Fibroblast of gingiva (primary cell): ENCODE data around the gene CPXCR1.
"Not testable (repeated sequence)": the region's sequence is repeated elsewhere in the genome, so short reads cannot be mapped to it uniquely, and the experiment has no call there.

Source experiments
- DNase-seq: peaks from one replicate; pipeline ENCODE4 v3.0.0-alpha.2; 2011; ENCODE audit warnings: low read depth

CPXCR1 gene

GRCh38 chrX:88746925-88747324 lies at the start of gene CPXCR1:
Gene CPXCR1, plus strand, starts transcription at chrX:88747225. Its CDS starts 6,190 bp downstream, at chrX:88753415.
- DNase-seq = no peak

DNA sequence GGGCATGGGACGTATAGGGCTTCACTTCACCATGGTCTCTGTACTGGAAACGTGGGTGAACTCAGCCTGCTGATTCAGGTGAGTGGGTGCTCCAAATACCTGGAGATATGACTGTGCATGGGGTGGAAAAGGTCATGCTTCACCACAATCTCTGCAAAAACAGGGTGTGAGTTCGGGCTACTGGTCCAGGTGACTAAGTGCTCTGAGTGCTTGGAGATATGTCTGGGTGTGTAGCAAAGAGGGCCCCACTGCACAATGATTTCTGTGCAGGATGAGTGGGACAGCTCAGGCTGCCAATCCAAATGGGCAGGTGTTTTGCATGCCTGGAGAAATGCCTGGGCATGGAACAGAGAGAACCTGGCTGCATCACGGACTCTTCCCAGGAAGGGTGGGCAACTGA lies 11.2 kb upstream of the CPXCR1 start:
- DNase-seq = no peak

DNA sequence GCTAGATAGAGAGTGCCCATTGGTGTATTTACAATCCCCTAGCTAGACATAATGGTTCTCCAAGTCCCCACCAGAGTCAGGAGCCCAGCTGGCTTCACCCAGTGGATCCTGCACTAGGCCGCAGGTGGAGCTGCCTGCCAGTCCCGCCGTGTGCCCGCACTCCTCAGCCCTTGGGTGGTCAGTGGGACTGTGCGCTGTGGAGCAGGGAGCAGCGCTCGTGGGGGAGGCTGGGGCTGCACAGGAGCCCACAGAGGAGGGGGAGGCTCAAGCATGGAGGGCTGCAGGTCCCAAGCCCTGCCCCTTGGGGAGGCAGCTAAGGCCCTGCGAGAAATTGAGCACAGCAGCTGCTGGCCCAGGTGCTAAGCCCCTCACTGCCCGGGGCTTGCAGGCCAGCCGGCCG lies 810 bp upstream of the CPXCR1 start:
- not testable (repeated sequence) for DNase-seq

- not testable (repeated sequence) for DNase-seq
Observed at GRCh38 chrX:88752339-88752738, 5.3 kb downstream of the CPXCR1 start.

DNA sequence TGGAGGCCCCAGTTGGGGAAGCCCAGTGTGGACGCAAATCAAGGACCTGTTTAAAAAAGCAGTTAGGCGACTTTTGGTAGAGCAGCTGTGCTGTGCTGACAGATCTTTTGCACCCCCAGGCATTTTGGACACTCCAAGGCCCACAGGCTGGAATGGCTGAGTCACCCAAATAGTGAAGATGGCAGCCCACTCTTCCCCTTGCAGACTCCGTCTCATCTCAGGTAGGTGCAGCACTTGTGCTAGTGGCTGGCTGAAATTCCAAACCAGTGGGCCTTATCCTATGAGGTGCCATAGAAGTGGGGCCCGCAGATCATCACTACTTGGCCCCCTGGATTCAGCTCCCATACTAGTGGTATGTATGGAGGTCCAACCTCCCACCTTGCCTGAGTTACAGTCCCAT lies 42.8 kb downstream of the CPXCR1 start:
- DNase-seq = no peak
